ENCODE data around the gene MYO1A. TPM values are rescaled to one million over a fixed set of nuclear protein-coding genes. Genes with fewer than 3 reads are reported as not detected.

MYO1A gene
- polyA plus RNA-seq, 1 donor (not counting 4 experiments of a cell fraction or from before 2014, with no cell fraction given) = 0.01 TPM

GRCh38 chr12:57048423-57049118, 1.4 kb downstream of the MYO1A start:
- Histone ChIP-seq H3K27me3 (ENCODE audit: control insufficient read depth, extremely low read depth, insufficient read depth, low read length) (peaks cover 20% of the 10 kb centered on the region), H3K79me2 (ENCODE audit: control insufficient read depth, insufficient read depth, low read length) (no peaks in the 10 kb centered on the region), H3K4me1 (ENCODE audit: control insufficient read depth, extremely low read depth, insufficient read depth, low read length) (no peaks in the 10 kb centered on the region), H3K9me1 (ENCODE audit: control insufficient read depth, extremely low read depth, insufficient read depth, low read length) (no peaks in the 10 kb centered on the region), H3K4me3 (ENCODE audit: control insufficient read depth in 2 of 3, extremely low read depth in 1 of 3, insufficient read depth in 2 of 3, low read depth in 1 of 3, low read length in 3 of 3) (no peak overlapping the region), H2AFZ (ENCODE audit: control insufficient read depth, low read length) (no peak overlapping the region), H3K36me3 (ENCODE audit: control insufficient read depth in 2 of 2, extremely low read depth in 1 of 2, insufficient read depth in 2 of 2, low read length in 2 of 2) (no peaks in the 10 kb centered on the region), H4K20me1 (ENCODE audit: control insufficient read depth, extremely low read depth, insufficient read depth, low read length) (no peaks in the 10 kb centered on the region), H3K4me2 (ENCODE audit: control insufficient read depth, extremely low read depth, insufficient read depth, low read depth, low read length) (no peak overlapping the region), H3K9ac (ENCODE audit: control insufficient read depth, extremely low read depth, insufficient read depth, low read length) (no peak overlapping the region), H3K9me3 (ENCODE audit: control insufficient read depth, low read depth, low read length) (no peaks in the 10 kb centered on the region), H3K27ac (ENCODE audit: control insufficient read depth, insufficient read depth, low read length) (no peak overlapping the region)
- no peak for TF ChIP-seq EZH2 (IDR thresholded peaks at IDR 0.05; ENCODE audit: low read length)
- TF ChIP-seq CTCF (optimal IDR thresholded peaks at IDR 0.05 in 1 of 3, IDR thresholded peaks at IDR 0.05 in 1 of 3, conservative IDR thresholded peaks at IDR 0.05 in 1 of 3; ENCODE audit: extremely low read depth in 1 of 3, insufficient read depth in 2 of 3, low read length in 3 of 3) = no peak
- dilution Hi-C loops (cut with MboI; ENCODE audit: extremely low pct_ligation_motif_present, low sequenced_read_pairs) = no loop called here
- FAIRE-seq (no peak), DNase-seq (ENCODE audit: low read depth, low spot score) (no peak)

- Histone ChIP-seq H2AFZ (ENCODE audit: control insufficient read depth, low read length) (no peak overlapping the region), H3K36me3 (ENCODE audit: control insufficient read depth in 2 of 2, extremely low read depth in 1 of 2, insufficient read depth in 2 of 2, low read length in 2 of 2) (no peaks in the 10 kb centered on the region), H3K79me2 (ENCODE audit: control insufficient read depth, insufficient read depth, low read length) (no peaks in the 10 kb centered on the region), H3K27me3 (ENCODE audit: control insufficient read depth, extremely low read depth, insufficient read depth, low read length) (peaks cover 20% of the 10 kb centered on the region), H3K9me1 (ENCODE audit: control insufficient read depth, extremely low read depth, insufficient read depth, low read length) (no peaks in the 10 kb centered on the region), H3K27ac (ENCODE audit: control insufficient read depth, insufficient read depth, low read length) (no peak overlapping the region), H3K4me3 (ENCODE audit: control insufficient read depth in 2 of 3, extremely low read depth in 1 of 3, insufficient read depth in 2 of 3, low read depth in 1 of 3, low read length in 3 of 3) (no peak overlapping the region), H3K4me1 (ENCODE audit: control insufficient read depth, extremely low read depth, insufficient read depth, low read length) (no peaks in the 10 kb centered on the region), H4K20me1 (ENCODE audit: control insufficient read depth, extremely low read depth, insufficient read depth, low read length) (no peaks in the 10 kb centered on the region), H3K9me3 (ENCODE audit: control insufficient read depth, low read depth, low read length) (no peaks in the 10 kb centered on the region), H3K4me2 (ENCODE audit: control insufficient read depth, extremely low read depth, insufficient read depth, low read depth, low read length) (no peak overlapping the region), H3K9ac (ENCODE audit: control insufficient read depth, extremely low read depth, insufficient read depth, low read length) (no peak overlapping the region)
- dilution Hi-C loops (cut with MboI; ENCODE audit: extremely low pct_ligation_motif_present, low sequenced_read_pairs) = no loop called here
- DNase-seq (ENCODE audit: low read depth, low spot score) (no peak), FAIRE-seq (no peak)
- TF ChIP-seq EZH2 (IDR thresholded peaks at IDR 0.05; ENCODE audit: low read length) (no peak), CTCF (optimal IDR thresholded peaks at IDR 0.05 in 1 of 3, IDR thresholded peaks at IDR 0.05 in 1 of 3, conservative IDR thresholded peaks at IDR 0.05 in 1 of 3; ENCODE audit: extremely low read depth in 1 of 3, insufficient read depth in 2 of 3, low read length in 3 of 3) (no peak)
Measured at GRCh38 chr12:57047981-57048380, 1.9 kb downstream of the MYO1A start.
